ENCODE data around the gene PRAME.
"Not testable (repeated sequence)": the region's sequence is repeated elsewhere in the genome, so short reads cannot be mapped to it uniquely, and the experiment has no call there.

PRAME gene

GRCh38 chr22:22520667-22521602 is 38.1 kb downstream of the PRAME start:
- DNase-seq: no peak

GRCh38 chr22:22520020-22520656 is 38.9 kb downstream of the PRAME start, which contains the start of gene ZNF280A:
Gene ZNF280A (minus strand): TSS chr22:22520270. CDS start chr22:22515630, 4,640 bp downstream.
- DNase-seq: no peak

DNA sequence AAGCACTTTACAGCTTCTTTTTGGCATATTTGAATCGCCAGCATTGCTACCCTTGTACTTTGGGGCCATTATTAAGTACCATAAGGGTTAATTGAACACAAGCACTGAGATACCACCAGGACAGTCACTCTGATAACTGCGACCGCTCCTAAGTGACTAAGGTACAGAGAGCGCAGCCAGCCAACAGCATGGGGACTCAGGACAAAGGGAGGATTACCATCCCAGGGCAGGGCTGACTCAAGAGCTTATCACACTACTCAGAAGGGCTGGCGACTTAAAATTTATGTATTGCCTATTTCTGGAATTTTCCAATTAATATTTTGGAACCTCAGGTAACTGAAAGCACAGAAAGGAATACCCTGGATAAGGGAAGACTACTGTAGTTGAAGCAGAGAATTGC is 39.5 kb downstream of the PRAME start:
- no peak for DNase-seq

DNA sequence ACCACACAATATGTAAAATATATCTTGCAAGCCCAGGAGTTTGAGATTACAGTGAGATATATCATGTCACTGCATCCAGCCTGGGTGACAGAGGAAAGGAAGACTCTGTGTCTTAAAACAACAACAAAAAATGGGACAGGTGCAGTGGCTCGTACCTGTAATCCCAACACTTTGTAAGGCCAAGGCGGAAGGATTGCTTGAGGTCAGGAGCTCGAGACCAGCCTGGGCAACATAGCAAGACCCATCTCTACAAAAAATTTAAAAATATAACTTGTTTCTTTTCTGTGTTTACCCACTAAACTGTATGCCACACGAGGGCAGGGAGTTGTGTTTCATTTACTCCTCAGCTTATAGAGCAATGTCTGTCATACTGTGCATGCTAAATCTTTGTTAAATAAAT is 42.1 kb downstream of the PRAME start:
- no peak for DNase-seq

GRCh38 chr22:22515890-22516289 is 43.2 kb downstream of the PRAME start:
- DNase-seq: no peak

- not testable (repeated sequence) for DNase-seq
Observed at GRCh38 chr22:22514431-22514830, 44.6 kb downstream of the PRAME start.

- no peak for DNase-seq
Observed at GRCh38 chr22:22513619-22514018, 45.4 kb downstream of the PRAME start.

GRCh38 chr22:22512951-22513350 is 46.1 kb downstream of the PRAME start:
- no peak for DNase-seq

- DNase-seq: not testable (repeated sequence)
Observed at GRCh38 chr22:22510833-22511232, 48.2 kb downstream of the PRAME start.

- not testable (repeated sequence) for DNase-seq
Observed at GRCh38 chr22:22509912-22510311, 49.2 kb downstream of the PRAME start.

DNA sequence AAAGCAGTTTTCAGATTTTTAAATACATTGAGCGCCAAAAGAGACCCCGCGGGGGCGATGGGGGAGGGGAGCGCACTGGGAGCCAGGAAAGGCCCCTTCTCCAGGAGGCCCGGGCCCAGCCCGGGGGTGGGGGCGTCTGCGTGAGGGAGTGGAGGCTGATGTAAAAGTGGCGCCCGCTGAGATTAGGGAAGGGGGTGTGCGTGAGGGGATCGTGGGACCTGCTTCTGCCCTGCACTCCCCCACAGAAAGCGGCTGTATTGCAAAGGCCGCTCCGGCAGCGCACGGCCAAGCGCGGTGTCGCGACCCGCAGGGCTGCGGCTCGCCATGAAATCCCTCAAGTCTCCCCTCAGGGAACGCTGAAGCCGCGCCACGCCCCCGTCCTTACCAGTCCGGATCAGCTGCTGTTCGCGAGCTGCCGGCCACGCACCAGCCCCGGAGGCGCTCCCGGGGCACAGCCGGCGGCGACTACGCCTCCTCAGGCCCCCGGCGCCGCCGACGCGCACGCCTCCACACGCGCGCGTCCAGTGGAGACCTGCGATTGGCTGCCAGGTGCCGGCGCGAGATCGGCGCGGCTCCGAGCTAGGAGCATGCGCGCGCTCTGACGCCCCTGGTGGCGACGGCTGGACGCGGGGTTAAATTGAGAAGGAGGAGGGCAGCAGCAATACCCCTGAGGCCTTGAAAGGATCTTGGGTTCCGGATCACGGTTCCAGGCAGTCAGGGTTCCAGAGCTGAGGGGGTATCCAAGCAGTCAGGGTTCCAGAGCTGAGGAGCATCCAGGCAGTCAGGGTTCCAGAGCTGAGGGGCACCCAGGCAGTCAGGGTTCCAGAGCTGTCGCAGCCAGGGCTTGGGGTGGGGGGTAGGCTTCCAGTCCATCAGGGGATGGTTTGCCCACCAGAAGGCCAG is 50.5 kb downstream of the PRAME start, which contains the start of gene ZNF280B:
Gene ZNF280B (minus strand): TSS at position 469 of the 903 bp plus-strand sequence. CDS start 19,344 bp downstream, outside the sequence.
- peak; percentile 54 for DNase-seq

GRCh38 chr22:22507743-22508273 is 51.3 kb downstream of the PRAME start:
- no peak for DNase-seq

- no peak for DNase-seq
Observed at GRCh38 chr22:22506736-22507135, 52.3 kb downstream of the PRAME start.

DNA sequence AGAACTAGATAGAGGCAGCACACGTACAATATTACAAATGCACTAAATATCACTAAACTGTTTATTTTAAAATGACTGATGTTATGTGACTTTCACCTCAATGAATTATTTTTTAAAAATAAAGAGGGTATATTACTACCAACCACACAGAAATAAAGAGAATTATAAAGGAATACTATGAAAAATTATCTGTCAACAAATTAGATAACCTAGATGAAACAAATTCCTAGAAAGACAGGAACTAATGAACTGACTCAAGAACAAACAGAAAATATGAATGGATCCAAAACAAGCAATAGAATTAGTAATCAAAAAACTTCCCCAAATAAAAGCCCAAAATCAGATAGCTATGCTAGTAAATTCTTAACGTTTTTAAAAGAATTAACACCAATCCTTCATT is 60.8 kb downstream of the PRAME start:
- no peak for DNase-seq

All from NCI-H2107 (cell line).